GM12874 (cell line): ENCODE measurements around the gene STAT4.

Experiments
- TF ChIP-seq, protein P1 (sequence below): IDR thresholded peaks from 2 replicates; pipeline ENCODE4 v1.5.1; 2011; ENCODE audit warnings: low read depth, mild to moderate bottlenecking, control low read depth, low read length, moderate library complexity; ENCODE audit not compliant: insufficient read depth

The STAT4 gene

GRCh38 chr2:191150600-191151330 lies at the start of gene STAT4:
STAT4 (minus strand) TSS chr2:191150994; CDS start chr2:191148203, 2,791 bp downstream.
- TF ChIP-seq, protein P1, sequence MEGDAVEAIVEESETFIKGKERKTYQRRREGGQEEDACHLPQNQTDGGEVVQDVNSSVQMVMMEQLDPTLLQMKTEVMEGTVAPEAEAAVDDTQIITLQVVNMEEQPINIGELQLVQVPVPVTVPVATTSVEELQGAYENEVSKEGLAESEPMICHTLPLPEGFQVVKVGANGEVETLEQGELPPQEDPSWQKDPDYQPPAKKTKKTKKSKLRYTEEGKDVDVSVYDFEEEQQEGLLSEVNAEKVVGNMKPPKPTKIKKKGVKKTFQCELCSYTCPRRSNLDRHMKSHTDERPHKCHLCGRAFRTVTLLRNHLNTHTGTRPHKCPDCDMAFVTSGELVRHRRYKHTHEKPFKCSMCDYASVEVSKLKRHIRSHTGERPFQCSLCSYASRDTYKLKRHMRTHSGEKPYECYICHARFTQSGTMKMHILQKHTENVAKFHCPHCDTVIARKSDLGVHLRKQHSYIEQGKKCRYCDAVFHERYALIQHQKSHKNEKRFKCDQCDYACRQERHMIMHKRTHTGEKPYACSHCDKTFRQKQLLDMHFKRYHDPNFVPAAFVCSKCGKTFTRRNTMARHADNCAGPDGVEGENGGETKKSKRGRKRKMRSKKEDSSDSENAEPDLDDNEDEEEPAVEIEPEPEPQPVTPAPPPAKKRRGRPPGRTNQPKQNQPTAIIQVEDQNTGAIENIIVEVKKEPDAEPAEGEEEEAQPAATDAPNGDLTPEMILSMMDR: no peak

DNA sequence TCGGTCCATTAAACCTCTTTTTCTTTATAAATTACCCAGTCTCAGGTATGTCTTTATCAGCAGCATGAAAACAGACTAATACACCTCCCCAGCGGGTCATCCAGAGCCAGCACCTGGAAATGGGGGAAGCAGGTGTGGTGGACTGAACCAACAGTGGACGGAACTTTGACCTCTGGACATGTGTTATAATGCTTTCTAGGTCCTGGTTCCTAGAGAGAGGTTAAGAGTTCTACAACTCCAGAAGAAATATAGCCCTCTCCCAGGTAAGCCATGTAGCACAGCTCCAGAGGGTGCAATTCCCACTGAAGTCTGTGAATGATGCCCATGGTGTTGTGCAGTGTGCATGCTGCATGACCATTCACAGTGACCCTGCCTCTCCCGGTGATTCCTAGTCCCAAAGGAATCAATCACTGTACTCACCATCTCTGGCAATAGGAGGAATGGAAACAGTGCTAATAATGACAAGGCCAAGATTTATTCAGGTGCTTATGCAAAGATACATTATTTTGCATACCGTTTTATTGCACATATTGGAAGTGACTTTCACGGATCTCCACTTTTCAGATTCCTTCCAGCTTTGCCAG lies 49.2 kb upstream of the STAT4 start:
- TF ChIP-seq, protein P1: no peak

DNA sequence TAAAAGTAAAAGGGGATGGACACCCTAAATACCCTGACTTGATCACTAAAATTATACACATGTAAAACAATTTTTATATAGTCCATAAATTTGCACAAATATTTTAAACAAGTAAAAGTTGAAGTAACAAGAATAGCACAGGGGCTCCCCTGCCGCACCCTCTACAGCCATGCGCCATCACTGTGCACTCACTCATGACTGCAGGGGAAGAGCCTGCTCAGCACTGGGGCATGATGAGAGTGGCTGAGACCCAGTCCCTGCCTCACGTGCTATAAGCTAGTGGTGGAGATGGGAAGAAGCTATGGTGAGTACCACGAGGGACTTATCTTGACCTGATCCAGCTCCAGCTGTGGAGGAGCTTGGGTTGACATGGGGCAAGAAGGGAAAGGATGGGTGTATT lies 47.5 kb upstream of the STAT4 start:
- TF ChIP-seq, protein P1: no peak

DNA sequence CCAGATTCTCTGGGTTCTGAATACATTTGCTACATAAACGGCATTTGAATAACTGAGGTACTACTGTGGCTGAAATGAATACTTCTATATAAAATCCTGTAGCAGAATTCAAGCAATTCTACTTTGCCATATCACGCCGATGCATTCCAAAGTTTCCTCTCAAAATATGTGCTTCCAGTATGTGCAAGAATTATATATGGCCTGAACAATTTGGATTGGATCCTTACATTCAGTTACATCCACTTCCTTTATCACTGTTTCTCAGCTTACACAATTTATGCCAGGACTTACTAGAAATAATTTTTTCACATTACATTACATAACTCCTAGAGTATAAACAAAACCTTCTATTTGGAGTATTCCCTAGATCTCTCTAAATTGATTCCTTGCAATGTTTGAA lies 46.3 kb upstream of the STAT4 start:
- TF ChIP-seq, protein P1: no peak

DNA sequence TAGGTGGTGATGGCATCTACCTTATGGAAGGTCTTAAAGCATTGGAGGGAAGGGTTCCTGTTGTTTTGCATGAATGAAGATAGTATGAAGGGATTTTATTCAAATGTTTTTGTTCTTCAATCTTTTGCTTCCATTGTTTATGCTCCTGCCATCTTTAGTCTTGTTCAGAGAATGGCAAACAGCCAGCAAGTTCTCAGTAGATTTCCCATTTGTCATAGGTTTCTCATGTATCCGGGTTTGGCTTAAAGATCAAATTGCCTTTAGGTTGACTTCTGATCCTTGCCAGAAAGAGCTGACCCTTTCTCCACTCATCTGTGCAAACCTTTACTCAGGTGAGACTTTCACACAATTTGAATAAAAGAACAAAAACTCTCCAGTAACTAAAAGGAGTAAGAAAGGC lies 44.2 kb upstream of the STAT4 start:
- TF ChIP-seq, protein P1: no peak

GRCh38 chr2:191190861-191191552 lies 40.2 kb upstream of the STAT4 start:
- TF ChIP-seq, protein P1: no peak

DNA sequence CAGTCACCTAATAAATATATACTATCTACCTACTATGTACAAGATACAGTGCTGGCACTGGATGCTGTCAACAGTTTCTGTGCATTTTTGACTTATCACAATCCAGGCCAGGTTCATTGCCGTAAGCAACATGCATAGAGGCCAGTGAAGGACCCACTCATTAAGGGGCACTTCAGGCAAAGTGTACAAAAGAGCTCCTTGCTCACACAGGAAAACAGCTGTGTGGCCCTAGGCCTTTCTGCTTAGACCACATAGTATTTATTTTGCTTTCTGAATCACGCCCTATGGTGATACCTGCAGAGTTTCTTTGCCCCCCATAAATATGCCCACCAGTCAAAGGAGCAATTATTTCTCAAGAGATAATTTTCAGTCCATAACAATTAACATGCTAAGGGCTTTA lies 39.6 kb upstream of the STAT4 start:
- TF ChIP-seq, protein P1: no peak
